ENCODE data around the gene MSI2.

DNA sequence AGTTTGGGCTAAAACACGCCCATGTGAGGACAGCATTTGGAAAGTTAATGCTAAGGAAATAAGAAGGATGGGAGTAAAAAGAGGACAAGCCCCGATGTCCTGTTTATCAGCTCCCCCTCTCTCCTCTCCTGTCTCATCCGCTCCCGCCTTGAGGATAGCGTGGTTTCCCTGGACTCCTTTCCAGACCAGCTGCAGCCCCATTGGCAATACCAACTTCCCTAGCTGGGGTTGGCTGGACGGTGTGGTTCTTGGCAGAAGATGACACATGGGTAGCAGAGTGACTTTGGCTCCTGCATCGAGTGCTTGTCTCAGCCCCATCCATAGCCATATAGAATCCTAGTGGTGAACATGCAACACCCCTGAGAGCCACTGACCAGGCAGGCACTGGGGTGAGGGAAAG, 302.9 kb downstream of the MSI2 start:
- TF ChIP-seq POLR2A (IDR thresholded peaks at IDR 0.05) (no peak), EP300 (IDR thresholded peaks at IDR 0.05) (no peak), POLR2AphosphoS5 (IDR thresholded peaks at IDR 0.05) (no peak)
- TF ChIP-seq, protein P1, sequence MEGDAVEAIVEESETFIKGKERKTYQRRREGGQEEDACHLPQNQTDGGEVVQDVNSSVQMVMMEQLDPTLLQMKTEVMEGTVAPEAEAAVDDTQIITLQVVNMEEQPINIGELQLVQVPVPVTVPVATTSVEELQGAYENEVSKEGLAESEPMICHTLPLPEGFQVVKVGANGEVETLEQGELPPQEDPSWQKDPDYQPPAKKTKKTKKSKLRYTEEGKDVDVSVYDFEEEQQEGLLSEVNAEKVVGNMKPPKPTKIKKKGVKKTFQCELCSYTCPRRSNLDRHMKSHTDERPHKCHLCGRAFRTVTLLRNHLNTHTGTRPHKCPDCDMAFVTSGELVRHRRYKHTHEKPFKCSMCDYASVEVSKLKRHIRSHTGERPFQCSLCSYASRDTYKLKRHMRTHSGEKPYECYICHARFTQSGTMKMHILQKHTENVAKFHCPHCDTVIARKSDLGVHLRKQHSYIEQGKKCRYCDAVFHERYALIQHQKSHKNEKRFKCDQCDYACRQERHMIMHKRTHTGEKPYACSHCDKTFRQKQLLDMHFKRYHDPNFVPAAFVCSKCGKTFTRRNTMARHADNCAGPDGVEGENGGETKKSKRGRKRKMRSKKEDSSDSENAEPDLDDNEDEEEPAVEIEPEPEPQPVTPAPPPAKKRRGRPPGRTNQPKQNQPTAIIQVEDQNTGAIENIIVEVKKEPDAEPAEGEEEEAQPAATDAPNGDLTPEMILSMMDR (IDR thresholded peaks at IDR 0.05): no peak

Data from gastroesophageal sphincter (tissue), 3 donors.